ENCODE data around the gene ADGRL1. TPM values are rescaled to one million over a fixed set of nuclear protein-coding genes. Genes with fewer than 3 reads are reported as not detected.

ADGRL1 gene
- total RNA-seq, 1 donor from 2014 or later, result 14.3 TPM

DNA sequence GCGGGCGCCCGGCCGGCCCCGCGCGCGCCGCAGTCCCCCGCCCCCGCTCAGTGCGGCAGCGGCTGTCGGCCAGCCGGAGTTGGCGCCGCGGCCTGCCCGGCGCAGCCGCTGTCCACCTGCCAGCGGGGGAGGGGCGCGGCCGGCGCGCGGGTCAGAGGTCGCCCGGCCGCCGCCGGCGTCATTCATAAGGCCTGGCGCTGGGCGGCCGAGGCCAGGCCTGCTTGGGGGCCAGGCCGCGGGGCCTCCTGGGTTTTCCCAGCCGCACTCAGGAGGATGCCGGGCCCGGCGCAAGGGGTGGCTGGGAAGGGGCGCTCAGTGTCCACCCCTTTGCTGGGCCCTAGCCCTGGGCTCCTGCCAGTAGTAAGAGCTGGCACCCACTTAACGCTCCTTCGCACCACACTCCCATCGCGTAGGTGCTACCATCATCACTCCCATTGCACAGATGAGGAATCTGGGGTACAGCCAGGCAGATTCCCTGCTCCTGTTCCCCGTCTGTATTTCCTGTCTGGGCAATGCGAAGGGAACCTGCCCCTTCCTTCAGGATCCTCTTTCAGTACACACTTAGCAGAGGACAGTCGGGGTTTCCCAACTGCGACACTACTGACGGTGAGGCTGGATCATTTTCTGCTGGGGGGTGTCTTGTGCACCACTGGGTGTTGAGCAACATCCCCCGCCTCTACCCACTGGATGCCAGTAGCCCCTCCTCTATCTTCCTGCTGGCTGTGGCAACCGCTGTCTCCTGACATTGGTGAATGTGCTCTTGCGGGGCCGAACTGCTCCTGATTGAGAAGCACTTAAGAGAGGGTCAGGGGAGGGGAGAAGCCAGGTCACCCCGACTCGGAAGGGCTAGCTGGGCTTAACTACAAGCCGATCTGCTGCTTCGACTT lies 87.6 kb downstream of the ADGRL1 start:
- H3K4me1 Mint-ChIP-seq, result peaks cover 34% of the 10 kb centered on the region
- intact Hi-C loops (cut with micrococcal nuclease), result loop anchor here (1.0 to 10.0 kb wide), 4 partner anchors 18 to 844 kb away; partner anchors contain the start of gene ASF1B
- no peaks in the 10 kb centered on the region for H3K9me3 Mint-ChIP-seq

DNA sequence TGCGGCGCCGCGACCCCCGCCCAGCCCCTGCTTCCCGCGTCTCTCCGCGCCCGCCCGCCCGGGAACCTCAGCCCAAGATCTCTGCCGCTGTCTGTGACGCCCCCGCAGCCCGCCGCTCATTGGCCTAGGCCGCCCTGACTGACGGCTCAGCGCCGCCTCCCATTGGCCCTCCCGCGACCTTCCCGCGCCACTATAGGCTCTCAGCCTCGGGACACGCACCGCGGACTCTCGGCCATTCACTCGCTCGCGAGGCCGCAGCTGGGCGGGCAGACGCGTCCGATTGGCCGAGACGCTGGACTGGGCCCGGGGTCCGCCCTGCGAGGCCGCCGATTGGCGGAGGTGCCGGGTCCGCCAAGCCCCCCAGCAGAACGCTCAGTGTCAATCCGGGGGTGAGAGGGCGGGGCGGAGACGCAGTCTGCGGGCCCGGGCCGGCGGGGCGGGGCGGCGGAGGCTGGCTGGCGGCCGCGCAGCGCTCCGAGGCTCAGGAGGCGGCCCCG lies 88.3 kb downstream of the ADGRL1 start, which contains the start of gene PRKACA:
Gene PRKACA, minus strand, starts transcription at position 95 of the 497 bp plus-strand sequence. CDS start 215 bp downstream, outside the sequence.
- DNase-seq, result peak; percentile 100
- Mint-ChIP-seq H3K4me3 (peak within 1 kb of the TSS; percentile 98), H3K36me3 (ENCODE audit: low read depth) (peaks cover 12% of the 10 kb centered on the region), H3K27ac (peak within 1 kb of the TSS; percentile 94), H3K27me3 (no peaks in the 10 kb centered on the region), H3K4me1 (peaks cover 34% of the 10 kb centered on the region), H3K9me3 (no peaks in the 10 kb centered on the region)
- intact Hi-C loops (cut with micrococcal nuclease), result loop anchor here (1.0 to 10.0 kb wide), 6 partner anchors 19 to 843 kb away; partner anchors contain the start of gene ASF1B

More for the DNA sequence above, 87.6 kb downstream of the ADGRL1 start:
- Mint-ChIP-seq H3K36me3 (ENCODE audit: low read depth) (peaks cover 15% of the 10 kb centered on the region), H3K4me3 (peak overlapping the region; percentile 94), H3K27ac (peak overlapping the region; percentile 94), H3K27me3 (no peaks in the 10 kb centered on the region)
- DNase-seq, result peak; percentile 81

DNA sequence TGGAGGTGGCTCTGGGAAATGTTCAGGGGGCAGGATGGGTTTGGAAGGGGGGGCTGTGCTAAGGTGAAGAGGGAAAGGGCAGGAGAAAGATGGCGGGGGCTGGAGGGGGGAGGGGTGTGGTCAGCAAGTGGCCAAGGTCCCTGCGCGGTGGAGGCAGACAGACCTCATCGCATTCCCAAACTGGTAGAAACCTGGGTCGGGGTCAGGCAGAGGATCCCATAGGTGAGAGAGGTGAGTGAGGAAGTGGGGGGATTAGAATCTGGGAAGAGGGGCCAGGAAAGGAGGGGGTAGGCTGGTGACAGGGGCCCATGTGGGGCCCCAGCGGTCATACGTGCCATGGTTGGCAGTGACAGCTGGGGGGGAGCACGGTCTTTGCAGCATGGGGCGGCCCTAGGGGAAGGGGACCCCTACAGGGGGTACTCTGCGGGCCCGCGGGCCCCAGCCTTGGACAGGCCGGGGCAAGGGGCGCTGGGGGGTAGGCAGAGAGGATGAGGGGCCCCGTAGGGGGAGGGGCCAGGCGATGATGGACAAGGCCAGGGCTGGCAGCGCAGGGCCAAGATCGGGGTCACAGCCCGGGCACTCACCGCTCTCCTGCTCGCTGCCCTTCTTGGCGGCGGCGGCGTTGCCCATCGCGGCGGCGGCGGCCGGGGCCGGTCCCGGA lies 88.9 kb downstream of the ADGRL1 start:
- Mint-ChIP-seq H3K36me3 (ENCODE audit: low read depth) (peaks cover 8% of the 10 kb centered on the region), H3K27ac (peak overlapping the region; percentile 80), H3K27me3 (no peaks in the 10 kb centered on the region), H3K9me3 (no peaks in the 10 kb centered on the region), H3K4me1 (peaks cover 35% of the 10 kb centered on the region), H3K4me3 (peak overlapping the region; percentile 98)
- DNase-seq, result no peak
- intact Hi-C loops (cut with micrococcal nuclease), result loop anchor here (1.0 to 10.0 kb wide), 4 partner anchors 26 to 842 kb away; no protein-coding TSS in a partner anchor

DNA sequence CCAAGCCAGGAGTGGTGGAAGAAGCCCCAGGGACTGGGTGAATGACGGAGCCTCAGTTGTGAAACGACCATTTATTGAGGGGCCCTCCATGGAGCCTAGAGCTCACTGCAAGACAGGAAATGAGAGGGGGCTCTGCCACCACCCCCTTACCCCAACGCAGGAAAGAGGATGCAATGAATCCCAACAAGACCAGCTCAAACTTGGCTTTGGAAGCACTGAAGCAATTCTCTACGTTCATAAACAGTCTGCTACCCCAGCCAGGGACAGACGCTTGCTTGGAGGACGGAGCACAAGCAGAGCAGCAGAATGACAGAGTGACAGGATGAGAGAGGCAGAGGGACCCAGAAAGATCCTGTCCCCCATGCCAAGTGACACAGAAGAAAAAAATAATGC lies 89.4 kb downstream of the ADGRL1 start:
- intact Hi-C loops (cut with micrococcal nuclease), result loop anchor here (5.0 to 10.0 kb wide), 2 partner anchors 519 to 842 kb away; no protein-coding TSS in a partner anchor
- Mint-ChIP-seq H3K4me3 (peak overlapping the region; percentile 98), H3K36me3 (ENCODE audit: low read depth) (peaks cover 8% of the 10 kb centered on the region), H3K9me3 (no peaks in the 10 kb centered on the region), H3K27ac (peak overlapping the region; percentile 80), H3K27me3 (no peaks in the 10 kb centered on the region), H3K4me1 (peaks cover 40% of the 10 kb centered on the region)
- peak; percentile 69 for DNase-seq

DNA sequence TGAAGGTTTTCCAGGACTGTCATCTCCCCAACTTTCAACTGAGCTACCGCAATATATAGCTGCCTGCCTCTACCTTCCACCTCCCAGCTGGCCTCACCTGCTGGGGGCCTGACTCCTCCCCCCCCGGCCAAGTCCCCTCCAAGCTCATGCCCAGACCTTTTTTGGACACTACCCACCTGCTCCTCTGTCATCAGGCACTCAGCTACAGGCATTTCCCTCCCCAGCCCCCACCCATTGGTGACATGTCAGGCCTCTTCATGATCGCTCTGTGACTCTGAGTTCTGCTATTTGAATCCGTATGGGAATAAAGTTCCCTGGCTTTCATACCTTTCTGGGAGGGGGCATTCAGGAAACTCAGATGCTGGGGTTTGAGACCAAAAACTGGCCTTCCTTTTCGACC lies 90.2 kb downstream of the ADGRL1 start:
- Mint-ChIP-seq H3K36me3 (ENCODE audit: low read depth) (peaks cover 8% of the 10 kb centered on the region), H3K9me3 (no peaks in the 10 kb centered on the region), H3K27ac (no peak overlapping the region), H3K4me3 (peak overlapping the region; percentile 98), H3K27me3 (no peaks in the 10 kb centered on the region), H3K4me1 (peaks cover 40% of the 10 kb centered on the region)
- DNase-seq, result no peak
- intact Hi-C loops (cut with micrococcal nuclease), result loop anchor here (5.0 to 10.0 kb wide), 2 partner anchors 518 to 841 kb away; no protein-coding TSS in a partner anchor

DNA sequence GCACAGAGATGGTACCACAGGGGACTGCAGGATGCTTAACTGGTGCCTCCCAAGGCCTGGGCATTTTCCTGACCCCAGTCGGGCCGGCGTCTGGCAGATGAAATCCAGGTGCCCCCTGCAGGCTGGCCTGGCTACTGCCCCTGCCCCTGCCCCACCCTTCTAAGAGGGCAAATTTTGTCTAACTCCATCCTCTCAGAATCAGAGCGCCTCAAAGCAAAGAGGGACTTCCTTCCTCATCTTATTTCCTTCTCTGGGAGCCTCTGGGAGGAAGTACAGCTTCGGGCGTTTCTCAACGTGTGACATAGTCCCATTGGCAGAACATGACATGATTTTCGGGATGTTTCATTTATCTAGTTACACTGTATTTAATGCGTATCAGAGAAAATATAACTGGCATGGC lies 91.1 kb downstream of the ADGRL1 start:
- intact Hi-C loops (cut with micrococcal nuclease), result loop anchor here (1.0 to 10.0 kb wide), 3 partner anchors 42 to 840 kb away; no protein-coding TSS in a partner anchor
- peak overlapping the region; percentile 26 for H3K4me3 Mint-ChIP-seq

DNA sequence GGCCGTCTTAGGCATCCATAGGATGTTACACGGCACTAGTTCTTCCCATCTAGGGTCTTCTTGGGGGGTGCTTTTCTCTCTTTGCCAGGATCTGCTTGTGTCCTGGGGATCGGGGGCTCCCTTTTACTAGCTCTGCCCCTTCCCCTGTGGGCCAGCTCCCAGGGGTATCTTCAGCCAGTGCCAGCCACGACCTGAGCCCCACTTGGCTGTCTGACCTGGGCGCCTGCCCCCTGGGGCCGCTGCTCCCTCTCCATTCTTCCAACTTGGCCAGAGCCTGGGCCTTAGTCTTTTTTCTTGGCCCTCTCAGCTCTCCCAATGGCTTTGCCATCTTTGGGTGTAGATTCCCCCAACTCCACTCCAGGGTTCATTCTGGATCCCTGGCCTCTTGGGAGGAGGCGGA lies 91.5 kb downstream of the ADGRL1 start:
- Mint-ChIP-seq H3K27ac (no peak overlapping the region), H3K36me3 (ENCODE audit: low read depth) (peaks cover 4% of the 10 kb centered on the region), H3K4me3 (no peak overlapping the region), H3K27me3 (no peaks in the 10 kb centered on the region), H3K4me1 (peaks cover 37% of the 10 kb centered on the region), H3K9me3 (no peaks in the 10 kb centered on the region)
- intact Hi-C loops (cut with micrococcal nuclease), result loop anchor here (1.0 to 10.0 kb wide), 2 partner anchors 41 to 840 kb away; no protein-coding TSS in a partner anchor
- no peak for DNase-seq

More for the DNA sequence above, 91.1 kb downstream of the ADGRL1 start:
- Mint-ChIP-seq H3K4me1 (peaks cover 38% of the 10 kb centered on the region), H3K9me3 (no peaks in the 10 kb centered on the region), H3K36me3 (ENCODE audit: low read depth) (peaks cover 5% of the 10 kb centered on the region), H3K27me3 (no peaks in the 10 kb centered on the region), H3K27ac (no peak overlapping the region)
- peak; percentile 84 for DNase-seq

DNA sequence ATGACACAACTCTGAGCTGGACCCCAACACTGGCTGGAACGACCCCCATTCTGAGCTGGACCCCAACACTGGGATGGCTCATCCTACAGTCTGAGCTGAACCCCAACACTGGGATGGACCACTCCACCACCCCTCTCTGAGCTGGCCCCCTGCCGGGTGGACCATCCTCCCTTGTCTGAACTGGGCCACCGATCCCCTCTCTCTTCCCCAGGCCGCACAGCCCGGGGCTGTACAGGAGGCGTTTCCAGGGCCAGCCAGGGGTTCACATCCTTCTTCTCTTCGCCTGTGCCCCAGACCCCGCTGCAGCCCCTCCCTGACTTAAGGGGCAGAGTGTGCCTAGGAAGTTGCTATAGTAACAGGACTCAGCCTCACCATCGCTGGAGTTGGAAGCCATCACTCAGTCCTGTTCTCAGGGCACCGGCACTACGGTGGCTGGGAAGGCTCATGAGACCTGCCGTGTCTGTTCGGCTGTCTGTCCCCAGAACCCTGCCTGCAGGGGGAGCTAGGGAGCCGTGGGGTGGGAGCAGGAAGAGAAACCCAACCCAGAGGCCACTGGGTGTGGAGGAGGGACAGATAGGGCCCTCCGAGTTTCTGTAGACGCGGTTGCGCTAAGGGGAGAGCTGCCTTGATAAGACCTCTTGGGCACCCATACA lies 92.1 kb downstream of the ADGRL1 start:
- Mint-ChIP-seq H3K36me3 (ENCODE audit: low read depth) (peaks cover 4% of the 10 kb centered on the region), H3K4me1 (peaks cover 34% of the 10 kb centered on the region), H3K27ac (peak overlapping the region; percentile 37), H3K4me3 (no peak overlapping the region), H3K9me3 (no peaks in the 10 kb centered on the region), H3K27me3 (no peaks in the 10 kb centered on the region)
- intact Hi-C loops (cut with micrococcal nuclease), result loop anchor here (1.0 to 10.0 kb wide), 2 partner anchors 41 to 839 kb away; no protein-coding TSS in a partner anchor
- DNase-seq, result peak; percentile 85

DNA sequence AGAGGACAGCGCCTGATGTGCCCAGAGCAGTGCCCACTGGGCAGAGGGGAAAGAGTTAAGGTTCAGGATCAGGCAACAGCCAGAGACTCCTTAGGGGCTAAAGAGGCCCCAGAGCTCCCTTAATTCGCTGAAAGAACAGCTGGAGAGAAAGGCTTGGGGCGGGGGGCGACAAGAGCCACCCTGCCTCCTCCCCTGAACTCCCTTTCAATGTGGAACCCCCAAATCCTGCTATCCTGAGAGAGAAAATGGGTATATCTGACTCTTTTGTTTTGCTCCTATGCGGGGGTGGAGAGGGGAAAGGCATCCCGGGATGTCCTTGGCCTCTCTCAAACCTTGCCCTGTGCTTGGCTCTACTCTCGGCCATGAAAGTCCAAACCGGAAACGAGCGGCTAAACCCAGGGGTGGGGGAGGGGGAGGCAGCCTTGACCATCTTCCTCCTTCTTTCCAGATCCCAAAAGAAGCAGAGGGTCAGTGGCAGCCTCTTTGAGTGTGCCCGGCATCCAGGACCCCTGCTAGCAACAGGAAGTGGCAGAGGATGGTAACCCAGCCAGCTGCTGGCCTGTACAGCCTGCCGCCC lies 93.1 kb downstream of the ADGRL1 start:
- H3K9me3 Mint-ChIP-seq, result no peaks in the 10 kb centered on the region
- peaks cover 2% of the 10 kb centered on the region for H3K36me3 Mint-ChIP-seq (ENCODE audit: low read depth)
- intact Hi-C loops (cut with micrococcal nuclease), result loop anchor here (10.0 kb wide), 1 partner anchor 838 kb away; no protein-coding TSS in a partner anchor
- H3K27ac Mint-ChIP-seq, result no peak overlapping the region
- H3K4me1 Mint-ChIP-seq, result peaks cover 28% of the 10 kb centered on the region
- H3K4me3 Mint-ChIP-seq, result no peak overlapping the region
- no peaks in the 10 kb centered on the region for H3K27me3 Mint-ChIP-seq
- DNase-seq, result no peak

DNA sequence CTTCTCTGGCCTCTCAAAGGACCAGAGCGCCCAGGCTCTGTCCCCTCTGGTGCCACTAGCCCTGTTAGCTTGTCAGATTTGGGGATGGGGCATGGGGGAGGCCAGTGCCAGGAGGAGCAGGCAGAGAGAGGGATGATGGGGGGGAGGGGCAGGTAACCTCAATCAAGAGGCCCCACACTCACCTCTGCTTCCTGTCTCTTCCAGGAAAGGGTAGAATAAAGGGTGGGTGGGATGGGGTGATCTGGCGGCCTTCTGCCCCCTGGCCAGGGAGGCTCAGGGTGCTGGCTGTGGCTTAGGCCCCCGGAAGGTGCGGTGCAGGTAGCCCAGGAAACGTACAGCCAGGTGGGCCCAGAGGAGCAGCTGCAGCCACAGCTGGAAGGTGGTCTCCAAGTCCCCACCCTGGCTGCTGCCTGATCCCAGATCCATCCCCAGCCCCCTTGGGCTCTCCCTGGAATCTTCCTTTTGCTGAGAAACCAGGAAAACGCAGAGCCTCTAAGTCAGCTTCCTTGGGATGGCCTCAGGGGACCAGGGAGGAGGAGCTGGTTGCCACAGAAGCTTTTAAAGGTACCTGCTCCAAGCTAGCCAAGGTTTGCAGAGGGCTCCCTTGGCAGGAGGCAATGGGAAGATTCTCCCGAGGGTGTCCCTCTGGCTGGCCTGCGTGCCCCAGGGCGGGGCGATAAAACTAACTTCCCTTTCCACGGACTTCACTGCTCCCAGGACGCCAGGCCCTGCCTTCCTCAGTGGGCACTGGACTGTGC lies 93.7 kb downstream of the ADGRL1 start:
- Mint-ChIP-seq H3K4me3 (no peak overlapping the region), H3K9me3 (no peaks in the 10 kb centered on the region), H3K36me3 (ENCODE audit: low read depth) (peaks cover 4% of the 10 kb centered on the region), H3K4me1 (peaks cover 28% of the 10 kb centered on the region), H3K27me3 (no peaks in the 10 kb centered on the region), H3K27ac (no peak overlapping the region)
- no peak for DNase-seq
- intact Hi-C loops (cut with micrococcal nuclease), result loop anchor here (10.0 kb wide), 1 partner anchor 837 kb away; no protein-coding TSS in a partner anchor

DNA sequence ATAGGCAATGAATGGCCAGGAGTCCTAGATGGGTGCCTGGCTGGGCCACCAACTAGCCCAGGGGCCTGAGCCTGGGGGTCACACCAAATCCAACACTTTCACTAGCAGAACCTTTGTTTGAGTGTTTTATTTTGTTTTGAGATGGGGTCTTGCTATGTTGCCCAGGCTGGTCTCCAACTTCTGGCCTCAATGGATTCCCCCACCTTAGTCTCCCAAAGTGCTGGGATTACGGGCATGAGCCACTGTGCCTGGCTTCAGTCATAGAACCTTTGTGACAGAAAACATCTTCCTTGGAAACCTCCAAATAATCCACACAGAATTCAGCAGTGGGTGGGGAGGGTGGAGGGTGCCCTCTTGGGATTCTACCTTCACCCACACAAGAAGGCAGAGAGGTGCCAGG lies 94.5 kb downstream of the ADGRL1 start:
- no peak overlapping the region for H3K27ac Mint-ChIP-seq
- intact Hi-C loops (cut with micrococcal nuclease), result loop anchor here (10.0 kb wide), 1 partner anchor 837 kb away; no protein-coding TSS in a partner anchor
- H3K4me1 Mint-ChIP-seq, result peaks cover 23% of the 10 kb centered on the region
- H3K4me3 Mint-ChIP-seq, result no peak overlapping the region
- no peaks in the 10 kb centered on the region for H3K27me3 Mint-ChIP-seq
- DNase-seq, result no peak
- H3K36me3 Mint-ChIP-seq (ENCODE audit: low read depth), result peaks cover 3% of the 10 kb centered on the region
- no peaks in the 10 kb centered on the region for H3K9me3 Mint-ChIP-seq

DNA sequence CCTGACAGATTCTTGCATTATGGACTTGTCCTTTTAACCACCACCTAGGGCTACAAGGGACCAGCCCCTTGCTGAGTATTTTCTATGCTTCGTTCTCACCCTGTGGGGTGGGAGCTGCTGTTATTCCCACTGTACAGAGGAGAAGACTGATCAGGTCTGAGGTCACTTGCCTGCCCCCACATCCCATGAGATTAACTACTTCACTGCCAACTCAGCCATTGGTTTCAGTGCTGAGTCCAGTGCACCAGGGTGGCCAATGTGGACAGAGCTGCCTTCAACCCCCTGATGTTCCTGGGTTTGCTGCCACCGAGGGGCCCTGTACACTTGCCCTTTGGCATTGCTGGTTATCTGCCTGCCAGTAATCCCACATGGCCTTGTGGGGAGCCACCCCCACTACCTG lies 95.3 kb downstream of the ADGRL1 start:
- Mint-ChIP-seq H3K4me3 (no peak overlapping the region), H3K36me3 (ENCODE audit: low read depth) (peaks cover 5% of the 10 kb centered on the region), H3K27ac (no peak overlapping the region), H3K27me3 (no peaks in the 10 kb centered on the region), H3K9me3 (no peaks in the 10 kb centered on the region), H3K4me1 (peaks cover 17% of the 10 kb centered on the region)
- intact Hi-C loops (cut with micrococcal nuclease), result loop anchor here (10.0 kb wide), 1 partner anchor 836 kb away; no protein-coding TSS in a partner anchor
- no peak for DNase-seq

All from activated CD4-positive, alpha-beta T cell treated with anti-CD3 and anti-CD28 coated beads, Interleukin-2, amount 10 ng/mL, durations not matched to agents 24 days and 14 days (primary cell).